T-helper 1 cell treated with Interleukin-12 subunit alpha and Interleukin-12 subunit beta and Interleukin-4 antibody, amounts not matched to agents 30 ng/mL and 1 ng/mL, for 36 hours (primary cell): ENCODE measurements around the gene R3HDM4. TPM values are rescaled to one million over a fixed set of nuclear protein-coding genes. Genes with fewer than 3 reads are reported as not detected.
"Not testable (repeated sequence)": the region's sequence is repeated elsewhere in the genome, so short reads cannot be mapped to it uniquely, and the experiment has no call there.

Experiments used
- intact Hi-C: fragments of 100-400 bp; cut with micrococcal nuclease; formaldehyde crosslinking; loops from one replicate; pipeline ENCODE4 v1.15.1; 2024
- total RNA-seq: library from RNA; stranded (reverse); gene quantifications from 2 replicates; pipeline ENCODE4 v1.2.3, GENCODE V29; 2022

Gene R3HDM4
- total RNA-seq, result 122 and 138 TPM in 2 replicates

DNA sequence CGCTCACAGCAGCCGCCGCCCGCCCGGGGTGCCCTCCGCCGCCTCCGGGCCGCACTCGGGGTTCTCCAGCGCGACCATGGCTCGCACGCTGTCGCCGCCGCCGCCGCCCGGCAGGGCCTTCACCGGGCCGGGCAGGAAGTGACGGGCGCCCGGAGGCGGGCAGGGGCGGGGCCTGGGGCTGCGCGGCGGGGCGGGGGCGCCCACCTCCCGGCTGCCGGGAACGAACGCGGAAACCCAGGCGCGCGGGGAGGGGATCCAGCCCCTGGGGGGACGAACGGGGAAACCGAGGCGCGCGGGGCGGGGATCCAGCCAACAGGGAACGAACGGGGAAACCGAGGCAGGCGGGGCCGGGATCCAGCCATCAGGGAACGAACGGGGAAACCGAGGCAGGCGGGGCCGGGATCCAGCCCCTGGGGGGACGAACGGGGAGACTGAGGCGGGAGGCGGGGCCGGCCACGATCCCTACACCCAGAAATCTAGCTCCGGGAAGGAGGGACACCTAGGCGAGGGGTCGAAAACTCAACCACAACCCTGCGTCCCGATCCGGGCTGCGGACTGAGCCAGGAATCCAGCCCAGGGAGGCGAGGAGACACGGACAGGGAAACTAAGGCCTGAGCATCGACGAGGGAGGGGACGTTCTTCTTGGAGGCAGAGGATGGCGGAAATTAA is at the start of gene R3HDM4:
Gene R3HDM4, minus strand, starts transcription at position 140 of the 669 bp plus-strand sequence. Its CDS starts 62 bp downstream, at position 78.
- intact Hi-C loops, result loop anchor here (1.0 kb wide), 2 partner anchors 20 to 40 kb away; partner anchors contain the start of genes MED16 and RNU6-9

DNA sequence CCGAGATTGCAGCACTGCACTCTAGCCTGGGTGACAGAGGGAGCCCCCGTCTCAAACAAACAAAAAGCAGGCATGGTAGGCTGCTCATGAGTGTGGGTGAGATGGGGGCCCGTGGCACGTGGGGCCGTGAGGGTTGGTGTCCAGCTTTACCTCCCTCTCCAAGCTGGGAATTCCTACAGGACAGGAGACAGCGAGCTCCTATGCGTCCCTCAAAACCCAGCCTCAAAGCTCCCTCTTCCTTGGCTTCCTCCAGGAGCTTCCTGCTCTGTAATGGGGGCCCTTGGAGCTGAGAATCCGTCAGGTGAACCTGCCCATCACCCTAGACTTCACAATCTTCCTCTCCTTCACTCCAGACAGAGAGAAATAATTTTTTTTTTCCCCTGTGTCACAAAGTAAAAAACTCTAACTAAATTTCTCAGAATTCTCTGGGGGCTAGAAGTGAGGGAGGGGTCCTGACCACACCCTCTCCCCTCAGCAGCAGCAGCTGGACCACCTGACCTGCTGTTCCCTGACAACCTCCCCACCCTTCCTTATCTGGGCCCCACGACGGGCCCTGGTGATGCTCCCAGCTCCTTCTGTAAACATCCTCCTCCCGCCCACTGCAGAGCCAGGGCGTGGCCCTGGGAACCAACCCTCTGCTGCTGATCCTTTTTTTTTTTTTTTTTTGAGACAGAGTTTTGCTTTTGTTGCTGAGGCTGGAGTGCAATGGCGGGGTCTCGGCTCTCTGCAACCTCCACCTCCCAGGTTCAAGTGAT is 49.0 kb upstream of the R3HDM4 start:
- intact Hi-C loops, result no loop called here

DNA sequence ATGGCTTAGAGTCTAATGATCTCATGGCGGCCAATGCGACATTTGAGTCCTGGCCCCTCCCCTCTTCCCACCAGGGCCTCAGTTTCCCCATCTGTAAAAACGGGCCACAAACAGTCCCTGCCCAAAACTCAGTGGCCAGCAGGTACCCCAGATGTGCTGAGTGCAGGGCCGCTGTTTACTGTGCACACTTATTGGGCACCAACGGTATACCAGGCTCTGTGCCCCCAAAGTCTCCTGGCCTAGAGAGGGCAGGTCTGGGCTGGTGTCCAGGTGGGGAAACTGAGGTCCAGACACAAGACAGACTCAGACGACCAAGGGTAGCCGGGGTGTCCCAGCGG is 47.6 kb upstream of the R3HDM4 start:
- intact Hi-C loops, result no loop called here

DNA sequence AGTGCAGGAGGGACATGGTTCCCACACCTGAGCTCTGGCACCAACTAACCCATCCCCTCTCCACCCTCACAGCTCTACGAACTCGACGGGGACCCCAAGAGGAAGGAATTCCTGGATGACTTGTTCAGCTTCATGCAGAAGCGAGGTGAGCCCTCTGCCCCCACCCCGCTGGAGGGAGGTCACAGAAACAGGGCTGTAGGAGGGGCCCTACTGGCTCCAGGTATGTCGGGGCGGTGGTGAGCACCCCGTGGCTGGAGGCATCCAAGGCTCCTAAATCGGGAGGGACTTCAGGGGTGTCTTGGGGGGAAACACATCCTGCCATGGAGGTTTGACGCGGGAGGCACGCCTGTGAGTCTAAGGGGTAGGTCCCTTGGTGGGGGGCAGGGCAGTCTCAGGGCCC is 47.0 kb upstream of the R3HDM4 start:
- intact Hi-C loops, result no loop called here

DNA sequence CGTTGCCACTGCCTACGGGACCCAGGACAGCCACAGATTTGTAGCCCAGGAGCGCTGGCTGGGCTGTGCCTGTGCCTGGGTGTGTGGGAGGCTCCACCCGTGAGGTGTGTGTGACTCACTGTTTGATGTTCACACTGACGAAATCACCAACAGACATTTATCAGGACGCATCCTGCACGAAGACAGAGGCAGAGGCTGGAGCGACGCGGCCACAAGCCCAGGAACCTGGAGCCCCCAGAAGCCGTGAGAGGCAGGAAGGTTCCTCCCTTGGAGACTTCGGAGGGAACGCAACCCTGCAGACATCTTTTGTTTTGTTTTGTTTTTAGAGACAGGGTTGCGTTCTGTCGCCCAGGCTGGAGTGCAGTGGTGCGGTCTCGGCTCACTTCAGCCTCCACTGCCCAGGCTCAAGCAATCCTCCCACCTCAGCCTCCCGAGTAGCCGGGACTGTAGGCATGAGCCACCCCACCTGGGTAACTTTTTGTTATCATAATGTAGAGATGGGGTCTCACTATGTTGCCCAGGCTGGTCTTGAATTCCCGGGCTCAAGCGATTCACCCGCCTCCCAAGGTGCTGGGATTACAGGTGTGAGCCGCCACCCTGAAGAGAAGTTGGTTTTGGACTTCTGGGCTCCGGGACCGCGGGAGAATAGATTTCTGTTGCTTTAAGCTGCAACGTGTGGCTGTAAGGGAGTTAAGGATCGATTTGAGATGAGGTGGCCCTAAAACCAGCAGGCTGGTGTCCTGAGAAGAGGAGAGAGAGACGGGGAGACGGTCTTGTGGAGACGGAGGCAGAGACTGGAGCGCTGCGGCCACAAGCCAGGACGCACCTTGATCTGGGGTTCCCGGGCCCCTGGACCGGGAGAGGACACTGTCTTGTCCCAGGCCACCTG is 46.2 kb upstream of the R3HDM4 start:
- intact Hi-C loops, result no loop called here

DNA sequence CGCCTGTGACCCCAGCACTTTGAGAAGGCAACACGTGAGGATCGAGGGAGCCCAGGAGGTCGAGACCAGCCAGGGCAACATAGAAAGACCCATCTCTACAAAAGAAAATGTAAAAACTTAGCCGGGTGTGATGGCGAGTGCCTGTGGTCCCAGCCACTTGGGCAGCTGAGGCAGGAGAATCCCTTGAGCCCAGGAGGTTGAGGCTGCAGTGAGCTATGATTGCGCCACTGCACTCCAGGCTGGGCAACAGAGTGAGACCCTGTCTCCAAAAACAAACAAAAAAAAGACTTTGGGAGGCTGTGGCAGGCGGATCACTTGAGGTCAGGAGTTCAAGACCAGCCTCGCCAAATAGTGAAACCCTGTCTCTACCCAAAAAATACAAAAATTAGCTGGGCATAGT is 44.6 kb upstream of the R3HDM4 start:
- intact Hi-C loops, result not testable (repeated sequence)

DNA sequence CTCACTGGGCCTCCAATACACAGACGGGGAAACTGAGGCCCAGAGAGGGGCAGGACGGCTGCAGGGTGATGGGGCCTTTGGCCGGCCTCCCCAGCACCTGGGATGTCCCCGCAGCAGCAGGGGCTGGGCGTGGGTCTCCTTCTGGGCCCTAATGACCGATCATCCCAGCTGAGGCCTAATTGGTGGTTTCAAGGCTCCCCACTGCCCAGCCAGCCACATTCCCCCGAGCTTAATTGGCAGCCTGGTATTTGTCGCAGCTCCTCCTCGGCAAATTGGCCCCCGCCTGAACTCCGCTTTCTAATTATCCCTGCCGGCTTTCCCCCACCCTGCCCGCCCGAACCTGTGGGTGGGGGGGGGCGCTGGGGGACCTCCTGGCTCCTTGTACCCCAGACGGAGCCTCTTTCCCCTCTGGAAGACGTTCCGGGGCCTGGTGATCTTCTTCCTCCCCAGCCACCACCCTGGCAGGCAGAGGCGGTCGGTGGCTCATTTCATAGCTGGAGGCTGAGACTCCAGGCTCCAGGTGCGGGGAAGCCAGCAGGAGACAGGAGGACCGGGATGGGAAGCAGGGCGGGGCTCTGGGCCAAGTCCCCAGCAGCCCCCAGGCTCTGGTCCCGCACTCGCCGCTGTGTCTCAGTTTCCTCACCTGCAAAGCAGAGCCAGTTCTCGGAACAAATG is 43.9 kb upstream of the R3HDM4 start:
- intact Hi-C loops, result no loop called here

DNA sequence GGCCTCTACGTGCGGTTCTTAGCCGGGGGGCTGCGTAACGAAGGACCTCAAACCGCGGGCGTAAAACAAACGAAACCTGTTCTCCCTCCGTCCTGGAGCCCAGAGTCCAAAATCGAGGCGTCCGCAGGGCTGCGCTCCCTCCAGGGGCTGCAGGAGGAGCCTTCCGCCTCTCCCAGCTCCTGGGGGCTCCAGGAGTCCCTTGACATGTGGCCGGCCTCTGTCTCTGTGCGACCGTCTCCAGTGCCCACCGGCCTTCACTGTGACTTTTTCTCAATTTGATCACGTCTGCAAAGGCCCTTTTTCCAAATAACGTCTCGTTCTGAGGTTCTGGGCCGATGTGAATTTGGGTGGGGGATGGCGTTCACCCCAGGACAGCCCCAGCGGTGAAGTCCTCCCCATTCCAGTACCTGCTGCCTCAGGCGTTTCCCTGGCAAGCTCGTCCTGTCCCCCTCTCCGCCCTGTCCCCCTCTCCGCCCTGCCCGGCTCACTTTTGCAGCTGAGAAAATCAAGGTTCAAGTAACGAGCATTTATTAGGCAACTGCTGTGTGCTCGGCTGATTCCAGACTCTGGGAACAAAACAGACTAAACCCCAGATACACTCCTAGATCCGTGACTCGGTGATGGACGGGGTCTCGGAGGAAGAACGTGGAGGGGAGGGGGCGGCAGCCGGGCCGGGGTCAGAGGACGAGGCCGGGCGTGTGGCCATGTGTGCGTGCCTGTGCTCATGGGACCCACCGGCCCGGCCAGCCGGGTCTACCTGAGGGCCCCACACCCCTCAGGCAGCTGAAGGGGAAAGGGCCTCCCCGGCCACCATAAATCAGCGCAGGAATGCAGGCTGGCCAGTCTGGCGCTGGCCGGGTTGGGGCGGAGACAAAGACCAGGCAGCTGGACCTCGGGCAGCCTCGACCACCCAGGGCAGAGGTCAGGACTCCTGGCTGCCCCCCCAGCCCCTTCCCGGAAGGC is 43.1 kb upstream of the R3HDM4 start:
- intact Hi-C loops, result no loop called here

DNA sequence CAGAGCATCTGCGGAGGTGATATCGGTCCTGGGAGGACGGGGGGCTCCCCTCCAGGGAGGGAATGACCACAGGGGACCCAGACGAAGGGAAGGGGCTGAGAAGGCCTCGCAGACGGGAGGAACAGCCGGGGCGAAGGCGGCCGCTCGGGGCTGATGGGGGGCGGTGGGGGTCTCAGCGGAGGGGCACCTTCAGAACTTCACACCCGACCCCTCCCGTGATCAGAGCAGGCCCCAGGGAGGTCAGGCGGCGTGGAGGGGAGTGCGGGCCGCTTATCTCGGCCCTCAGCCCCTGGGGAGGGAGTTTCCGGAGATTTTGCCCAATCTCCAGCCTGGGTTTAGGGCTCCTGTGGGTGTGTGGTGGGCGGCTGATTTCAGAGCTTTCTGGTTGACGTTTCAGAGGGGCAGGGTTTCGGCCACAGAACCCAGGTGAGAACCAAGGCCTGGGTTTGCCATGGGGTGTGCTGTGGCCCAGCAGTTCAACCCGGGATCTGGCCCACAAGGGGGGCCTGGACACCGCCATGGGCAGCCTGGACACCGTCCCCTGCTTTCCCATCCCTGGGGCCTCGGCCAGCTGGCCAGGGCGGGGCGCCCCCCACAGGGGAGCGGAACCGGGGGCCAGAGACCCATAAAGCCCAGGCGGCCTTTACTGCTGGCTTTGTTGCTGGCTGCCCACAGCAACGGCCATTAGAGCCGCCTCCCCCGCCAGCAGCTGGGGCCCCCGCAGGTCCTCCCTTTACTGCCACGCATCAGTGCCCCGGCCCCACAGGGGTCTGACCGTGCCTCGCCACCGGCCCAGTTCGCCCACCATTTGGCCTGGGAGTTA is 41.9 kb upstream of the R3HDM4 start:
- intact Hi-C loops, result no loop called here

DNA sequence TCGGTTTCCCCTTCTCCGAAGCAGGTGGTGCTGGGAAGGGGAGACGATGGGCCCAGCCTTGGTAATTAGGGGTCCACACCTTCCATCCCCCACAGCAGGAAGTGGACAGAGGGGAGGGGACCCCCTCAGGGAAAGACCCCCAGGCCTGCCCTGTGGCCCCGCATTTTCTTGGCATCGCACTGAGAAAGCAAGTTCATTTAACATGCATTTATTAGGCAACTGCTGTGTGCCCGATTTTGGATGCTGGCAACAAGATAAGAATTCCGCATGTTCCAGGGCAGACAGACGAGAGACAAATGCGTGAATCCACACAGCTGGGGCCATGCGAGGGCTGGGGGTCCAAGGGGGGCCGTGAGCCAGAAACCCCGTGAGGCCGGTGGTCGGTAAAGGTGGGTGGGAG is 41.3 kb upstream of the R3HDM4 start:
- intact Hi-C loops, result no loop called here

DNA sequence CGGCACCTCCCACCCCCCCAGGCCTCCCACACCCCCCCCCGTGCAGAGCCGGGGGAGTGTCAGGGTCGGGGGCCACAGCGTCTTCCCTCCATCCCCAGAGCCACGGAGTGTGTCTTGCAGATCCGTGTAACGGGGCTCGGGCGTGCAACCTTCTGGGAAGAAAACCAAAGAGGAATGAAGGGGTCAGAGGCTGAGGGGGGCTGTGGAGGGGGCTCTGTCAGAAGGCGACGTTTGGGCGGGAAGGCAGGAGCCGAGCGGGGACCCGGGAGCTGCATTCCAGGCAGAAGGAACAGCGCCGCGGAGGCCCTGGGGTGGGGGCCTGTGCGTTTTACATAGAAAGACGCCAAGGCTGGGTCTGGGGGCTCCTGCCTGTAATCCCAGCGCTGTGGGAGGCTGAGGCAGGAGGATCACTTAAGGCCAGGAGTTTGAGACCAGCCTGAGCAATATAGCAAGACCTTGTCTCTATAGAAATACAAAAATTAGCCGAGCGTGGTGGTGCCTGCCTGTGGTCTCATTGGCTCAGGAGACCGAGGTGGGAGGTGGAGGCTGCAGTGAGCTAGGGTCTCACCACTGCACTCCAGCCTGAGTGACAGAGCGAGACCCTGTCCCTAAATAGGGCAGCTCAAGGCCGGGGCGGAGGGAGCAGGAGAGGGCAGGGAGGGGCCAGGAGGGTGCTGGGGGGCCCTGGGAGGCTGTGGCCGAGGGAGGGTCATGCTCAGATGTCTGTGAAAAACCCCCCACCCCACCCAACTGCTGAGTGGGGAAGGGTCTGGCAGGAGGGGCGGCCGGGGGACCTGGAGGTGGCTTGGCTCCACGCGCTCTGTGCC is 40.6 kb upstream of the R3HDM4 start:
- intact Hi-C loops, result no loop called here

DNA sequence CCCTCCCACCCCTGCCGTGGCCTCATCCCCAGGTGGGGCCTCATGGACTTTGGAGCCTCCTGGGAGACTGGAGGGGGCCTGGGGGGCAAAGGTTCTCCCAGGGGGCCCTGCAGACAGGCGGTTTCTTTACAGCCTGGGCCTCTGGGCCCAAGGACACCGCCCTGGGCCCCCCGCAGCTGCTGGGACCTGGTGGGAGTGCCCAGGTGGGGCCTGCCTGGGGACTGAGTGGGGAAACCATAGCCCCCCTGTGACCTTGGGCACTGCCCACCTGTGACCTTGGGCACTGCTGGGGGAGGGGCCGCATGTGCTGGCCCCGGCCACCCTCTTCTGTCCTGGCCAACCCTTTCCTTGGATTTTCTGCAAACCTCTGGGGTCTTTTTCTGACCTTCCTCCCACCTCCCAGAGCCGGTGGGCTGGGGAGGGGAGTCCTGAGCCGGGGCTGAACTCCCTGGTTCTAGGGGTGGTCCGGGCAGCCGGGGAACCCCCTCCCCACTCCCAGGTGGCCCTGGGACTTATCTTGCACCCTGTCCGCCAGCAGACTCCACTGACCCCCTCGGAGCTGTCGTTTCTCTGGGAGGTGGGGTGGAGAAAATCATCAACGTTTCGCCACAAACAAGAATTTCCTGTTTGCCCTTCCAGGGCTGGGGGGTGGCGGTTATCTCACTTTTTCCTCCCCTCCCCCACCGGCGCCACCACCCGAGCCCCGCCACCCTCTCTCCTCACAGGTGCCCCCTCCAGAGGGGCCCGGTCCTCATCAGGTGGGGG is 39.8 kb upstream of the R3HDM4 start:
- intact Hi-C loops, result no loop called here

DNA sequence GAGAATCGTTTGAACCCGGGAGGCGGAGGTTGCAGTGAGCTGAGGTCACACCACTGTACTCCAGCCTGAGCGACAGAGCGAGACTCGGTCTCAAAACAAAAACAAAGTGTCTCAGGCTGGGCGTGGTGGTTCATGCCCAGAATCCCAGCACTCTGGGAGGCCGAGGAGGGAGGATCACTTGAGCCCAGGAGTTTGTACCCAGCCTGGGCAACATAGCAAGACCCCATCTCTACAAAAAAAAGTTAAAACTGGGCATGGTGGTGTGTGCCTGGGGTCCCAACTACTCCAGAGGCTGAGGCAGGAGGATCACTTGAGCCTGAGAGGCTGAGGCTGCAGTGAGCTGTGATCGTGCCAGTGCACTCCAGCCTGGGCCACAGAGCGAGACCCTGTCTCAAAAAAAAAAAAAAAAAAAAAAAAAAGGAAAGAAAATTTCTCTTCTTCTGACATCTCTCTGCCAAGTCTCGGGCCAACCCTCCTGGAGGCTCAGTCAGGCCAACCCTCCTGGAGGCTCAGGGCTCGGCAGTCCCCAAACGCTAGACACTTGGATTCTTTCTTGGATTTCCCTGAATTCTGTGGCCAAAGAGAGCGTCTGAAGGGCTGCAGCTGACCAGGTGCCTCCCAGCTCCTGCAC is 39.1 kb upstream of the R3HDM4 start:
- intact Hi-C loops, result no loop called here

DNA sequence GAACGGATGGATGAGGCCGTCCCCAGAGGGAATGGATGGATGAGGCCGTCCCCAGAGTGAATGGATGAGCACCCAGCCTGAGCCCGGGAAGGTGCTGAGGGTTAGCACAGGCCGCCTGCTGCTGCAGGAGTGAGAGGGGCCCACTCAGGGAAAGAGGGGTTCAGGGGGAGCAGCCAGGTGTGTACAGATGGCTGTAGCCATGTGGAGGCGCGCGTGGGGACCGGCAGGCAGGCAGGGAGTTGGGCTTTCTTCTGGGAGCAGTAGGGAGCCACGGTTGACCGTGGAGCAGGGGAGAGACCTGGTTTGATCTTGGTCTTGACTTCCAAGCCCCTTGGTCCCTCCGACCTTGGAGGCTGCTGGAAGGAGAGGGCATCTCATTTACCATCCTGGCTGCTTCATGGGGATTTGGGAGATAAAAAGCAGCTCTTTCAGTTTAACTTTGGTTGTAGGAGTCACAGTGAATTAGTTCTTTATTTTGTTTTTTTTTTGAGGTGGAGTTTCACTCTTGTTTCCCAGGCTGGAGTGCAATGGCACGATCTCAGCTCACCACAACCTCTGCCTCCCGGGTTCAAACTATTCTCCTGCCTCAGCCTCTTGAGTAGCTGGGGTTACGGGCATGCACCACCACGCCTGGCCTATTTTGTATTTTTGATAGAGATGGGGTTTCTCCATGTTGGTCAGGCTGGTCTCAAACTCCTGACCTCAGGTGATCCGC is 37.5 kb upstream of the R3HDM4 start:
- intact Hi-C loops, result no loop called here

DNA sequence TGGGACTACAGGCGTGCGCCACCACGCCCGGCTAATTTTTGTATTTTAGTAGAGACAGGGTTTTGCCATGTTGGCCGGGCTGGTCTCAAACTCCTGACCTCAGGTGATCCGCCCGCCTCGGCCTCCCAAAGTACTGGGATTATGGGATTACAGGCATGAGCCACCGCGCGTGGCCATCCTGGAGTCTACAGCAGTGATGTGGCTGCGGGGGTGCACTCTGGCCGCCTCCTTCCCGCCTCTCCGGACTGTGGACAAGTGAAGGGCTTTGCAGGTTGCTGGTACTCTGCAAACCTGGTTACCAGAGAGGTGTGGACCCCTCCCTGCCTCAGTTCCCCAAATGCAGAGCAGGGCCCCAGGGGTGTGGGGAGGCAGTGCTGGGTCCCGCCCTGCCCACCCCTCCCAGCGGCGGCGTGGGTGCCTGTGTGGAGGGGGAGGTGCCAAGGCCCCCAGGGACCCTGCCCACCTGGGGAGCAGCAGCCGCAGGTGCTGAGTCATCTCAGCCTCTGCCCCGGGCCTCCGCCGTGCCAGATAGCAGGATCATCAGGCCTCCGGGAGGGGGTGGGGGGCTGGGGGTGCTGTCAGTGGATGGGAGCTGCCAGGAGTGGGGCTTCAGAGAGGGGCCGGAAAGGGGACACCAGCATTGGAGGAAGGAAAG is 36.0 kb upstream of the R3HDM4 start:
- intact Hi-C loops, result no loop called here
